ENCODE results near the gene DCP2. TPM values are rescaled to one million over a fixed set of nuclear protein-coding genes. Genes with fewer than 3 reads are reported as not detected.

DCP2 gene
- total RNA-seq, 1 donor from 2014 or later, result 16.7 TPM

GRCh38 chr5:112965733-112966306 lies 10.8 kb upstream of the DCP2 start:
- ATAC-seq (no peak), DNase-seq (ENCODE audit: low spot score) (no peak)

- ATAC-seq (no peak), DNase-seq (ENCODE audit: low spot score) (no peak)
Measured at GRCh38 chr5:112967520-112968083, 9.0 kb upstream of the DCP2 start.

- no peak for ATAC-seq
Measured at GRCh38 chr5:112968411-112969106, 8.0 kb upstream of the DCP2 start.

GRCh38 chr5:112971276-112971675 lies 5.3 kb upstream of the DCP2 start:
- no peak for ATAC-seq
- no peak for DNase-seq (ENCODE audit: low spot score)

More at GRCh38 chr5:112968411-112969106, 8.0 kb upstream of the DCP2 start:
- no peak for DNase-seq (ENCODE audit: low spot score)

GRCh38 chr5:112973036-112973435 lies 3.6 kb upstream of the DCP2 start:
- ATAC-seq, result no peak

GRCh38 chr5:112973904-112974303 lies 2.7 kb upstream of the DCP2 start:
- no peak for ATAC-seq

More at GRCh38 chr5:112973036-112973435, 3.6 kb upstream of the DCP2 start:
- no peak for DNase-seq (ENCODE audit: low spot score)

GRCh38 chr5:112974901-112975300 lies 1.7 kb upstream of the DCP2 start:
- ATAC-seq, result no peak
- no peak for DNase-seq (ENCODE audit: low spot score)

More at GRCh38 chr5:112973904-112974303, 2.7 kb upstream of the DCP2 start:
- DNase-seq (ENCODE audit: low spot score), result no peak

- ATAC-seq (no peak), DNase-seq (ENCODE audit: low spot score) (no peak)
Measured at GRCh38 chr5:112975721-112976431, 722 bp upstream of the DCP2 start.

GRCh38 chr5:112977440-112977861 lies 853 bp downstream of the DCP2 start:
- peak; percentile 5 for ATAC-seq
- no peak for DNase-seq (ENCODE audit: low spot score)

GRCh38 chr5:112978836-112979235 lies 2.2 kb downstream of the DCP2 start:
- DNase-seq (ENCODE audit: low spot score) (no peak), ATAC-seq (no peak)

GRCh38 chr5:112979723-112980122 lies 3.1 kb downstream of the DCP2 start:
- ATAC-seq (no peak), DNase-seq (ENCODE audit: low spot score) (no peak)

GRCh38 chr5:112983363-112983762 lies 6.8 kb downstream of the DCP2 start:
- DNase-seq (ENCODE audit: low spot score), result no peak
- no peak for ATAC-seq

- ATAC-seq, result no peak
- no peak for DNase-seq (ENCODE audit: low spot score)
Measured at GRCh38 chr5:112986224-112986623, 9.6 kb downstream of the DCP2 start.

- peak; percentile 98 for ATAC-seq
- peak; percentile 67 for DNase-seq (ENCODE audit: low spot score)
Measured at GRCh38 chr5:112995764-112996618, 19.4 kb downstream of the DCP2 start.

- ATAC-seq, result no peak
- no peak for DNase-seq (ENCODE audit: low spot score)
Measured at GRCh38 chr5:112996830-112997374, 20.3 kb downstream of the DCP2 start.

GRCh38 chr5:112998296-112998695 lies 21.7 kb downstream of the DCP2 start:
- no peak for ATAC-seq
- no peak for DNase-seq (ENCODE audit: low spot score)

- no peak for DNase-seq (ENCODE audit: low spot score)
- ATAC-seq, result no peak
Measured at GRCh38 chr5:113000466-113000865, 23.9 kb downstream of the DCP2 start.

GRCh38 chr5:113002423-113002822 lies 25.8 kb downstream of the DCP2 start:
- DNase-seq (ENCODE audit: low spot score) (no peak), ATAC-seq (no peak)

- DNase-seq (ENCODE audit: low spot score), result no peak
- ATAC-seq, result no peak
Measured at GRCh38 chr5:113003763-113004162, 27.2 kb downstream of the DCP2 start.

- peak; percentile 67 for ATAC-seq
- no peak for DNase-seq (ENCODE audit: low spot score)
Measured at GRCh38 chr5:113005454-113005853, 28.9 kb downstream of the DCP2 start.
